AG10803 (cell line): ENCODE measurements around the gene COL21A1.

ENCODE experiments used
- DNase-seq: peaks from one replicate; pipeline ENCODE4 v3.0.0; 2010; ENCODE audit warnings: low read depth
- H3K4me3 ChIP-seq: 2 replicates; pipeline ENCODE4 v1.5.1; 2011; ENCODE audit warnings: mild to moderate bottlenecking, low read length, control low read depth
- CTCF ChIP-seq: conservative IDR thresholded peaks from 2 replicates; pipeline ENCODE4 v1.5.1; 2011; ENCODE audit warnings: mild to moderate bottlenecking, low read length, control low read depth, inconsistent platforms

The COL21A1 gene

GRCh38 chr6:56079751-56080540 lies 167.4 kb downstream of the COL21A1 start:
- peak; percentile 35 for DNase-seq
- no peak overlapping the region for H3K4me3 ChIP-seq
- TF ChIP-seq CTCF: no peak

GRCh38 chr6:56076033-56076432 lies 171.3 kb downstream of the COL21A1 start:
- H3K4me3 ChIP-seq: no peak overlapping the region
- DNase-seq: no peak
- no peak for TF ChIP-seq CTCF

- TF ChIP-seq CTCF: no peak
- no peak overlapping the region for H3K4me3 ChIP-seq
Observed at GRCh38 chr6:56073761-56074160, 173.6 kb downstream of the COL21A1 start.

GRCh38 chr6:56073315-56073714 lies 174.1 kb downstream of the COL21A1 start:
- DNase-seq: no peak
- H3K4me3 ChIP-seq: no peak overlapping the region
- no peak for TF ChIP-seq CTCF

More at GRCh38 chr6:56073761-56074160, 173.6 kb downstream of the COL21A1 start:
- DNase-seq: no peak

- TF ChIP-seq CTCF: no peak
- DNase-seq: peak; percentile 30
- H3K4me3 ChIP-seq: no peak overlapping the region
Observed at GRCh38 chr6:56072856-56073255, 174.5 kb downstream of the COL21A1 start.

- DNase-seq: no peak
- no peak overlapping the region for H3K4me3 ChIP-seq
- TF ChIP-seq CTCF: no peak
Observed at GRCh38 chr6:56065408-56065807, 182.0 kb downstream of the COL21A1 start.

GRCh38 chr6:56062836-56063235 lies 184.5 kb downstream of the COL21A1 start:
- H3K4me3 ChIP-seq: no peak overlapping the region
- DNase-seq: peak; percentile 25
- no peak; the same call in 1 of the 2 replicates for TF ChIP-seq CTCF
